Measurements from ENCODE around the gene SMAP1. TPM values are rescaled to one million over a fixed set of nuclear protein-coding genes. Genes with fewer than 3 reads are reported as not detected.
A peak's percentile ranks its signal among the peaks of the same experiment; 100 is the strongest.

The SMAP1 gene
- total and polyA plus RNA-seq, 9 of the 15 experiments (the other 6 are each of a cell fraction or from before 2014, with no cell fraction given) = 11.4 to 26.4 (median 15.5) TPM

DNA sequence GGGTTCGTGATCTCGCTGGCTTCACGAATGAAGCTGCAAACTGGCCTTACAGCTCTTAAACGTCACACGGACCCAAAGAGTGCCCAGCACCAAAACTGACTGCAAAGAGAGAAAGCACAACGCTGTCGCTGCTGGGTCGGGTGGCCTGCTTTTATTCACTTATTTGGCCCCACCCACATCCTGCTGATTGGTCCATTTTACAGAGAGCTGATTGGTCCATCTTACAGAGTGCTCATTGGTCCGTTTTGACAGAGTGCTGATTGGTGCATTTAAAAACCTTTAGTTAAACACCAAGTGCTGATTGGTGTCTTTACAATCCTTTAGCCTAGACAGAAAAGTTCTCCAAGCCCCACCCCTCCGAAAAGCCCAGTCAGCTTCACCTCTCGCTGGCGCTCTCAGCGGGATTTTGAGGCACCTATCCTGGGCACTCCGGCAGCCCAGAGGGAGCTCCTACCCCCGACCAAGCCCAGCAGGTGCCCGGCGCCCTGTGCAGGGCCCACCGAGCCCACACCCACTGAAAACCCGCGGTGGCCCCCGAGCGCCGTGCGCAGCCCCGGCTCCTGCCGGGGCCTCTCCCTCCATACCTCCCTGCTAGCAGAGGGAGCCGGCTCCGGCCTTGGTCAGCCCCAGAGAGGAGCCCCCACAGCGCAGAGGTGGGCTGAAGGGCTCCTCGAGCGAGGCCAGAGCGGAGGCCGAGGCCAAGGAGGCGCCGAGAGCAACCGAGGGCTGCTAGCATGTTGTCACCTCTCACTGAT is 40.0 kb upstream of the SMAP1 start:
- H4K20me1 ChIP-seq (replicated peaks; ENCODE audit: control insufficient read depth, insufficient read depth, low read length) = no peaks in the 10 kb centered on the region
- ChIA-PET CTCF (ENCODE audit: low intra/inter-chr PET ratio) (no interaction called here), POLR2A (no interaction called here)
- peak overlapping the region; percentile 58; the same call in 1 of the 2 replicates for H2AFZ ChIP-seq (ENCODE audit: low read depth, low read length)
- BruUV-seq (replicated peaks) = no TSS peak
- no peaks in the 10 kb centered on the region for H3K79me2 ChIP-seq (ENCODE audit: control insufficient read depth, insufficient read depth, low read length)
- intact Hi-C loops (cut with micrococcal nuclease) = no loop called here
- H3K27ac ChIP-seq (ENCODE audit: extremely low read depth, low read depth, low read length) = no peak overlapping the region
- H3K4me3 ChIP-seq = no peak overlapping the region
- DNase-seq (ENCODE audit: extremely low read depth in 1 of 4, low spot score in 3 of 4) (no peak), ATAC-seq (peak; percentile 78), FAIRE-seq (no peak)
- no peaks in the 10 kb centered on the region for H3K36me3 ChIP-seq (ENCODE audit: control insufficient read depth, insufficient read depth, low read length)
- no peak overlapping the region for H3K9ac ChIP-seq (ENCODE audit: insufficient read depth in 1 of 2, low read depth in 2 of 2, low read length in 2 of 2)
- peaks cover 0 to 5% of the 10 kb centered on the region in 2 experiments; a peak in 2 of 5 replicates for H3K4me1 ChIP-seq (replicated peaks in 1 of 2; ENCODE audit: control insufficient read depth in 2 of 2, insufficient read depth in 2 of 2, low read length in 2 of 2)
- in situ Hi-C loops (cut with MboI) = no loop called here
- H3K9me1 ChIP-seq (ENCODE audit: control insufficient read depth, insufficient read depth, low read length) = no peaks in the 10 kb centered on the region
- H3K27me3 ChIP-seq (ENCODE audit: control insufficient read depth in 2 of 2, insufficient read depth in 2 of 2, low read length in 2 of 2) = peaks cover 3 to 9% of the 10 kb centered on the region in 2 experiments
- TF ChIP-seq RBM25 (IDR thresholded peaks at IDR 0.05; ENCODE audit: low read depth, low read length, severe bottlenecking) (peak; percentile 47), ZNF764 (CRISPR knock-in tag; IDR thresholded peaks at IDR 0.05; ENCODE audit: low read depth) (no peak), ZNF316 (IDR thresholded peaks at IDR 0.05) (peak; percentile 23; the same call in 1 of the 2 replicates), NFYB (IDR thresholded peaks at IDR 0.05; ENCODE audit: extremely low read depth, insufficient read length) (peak; percentile 94)
- TF ChIP-seq, protein P1, sequence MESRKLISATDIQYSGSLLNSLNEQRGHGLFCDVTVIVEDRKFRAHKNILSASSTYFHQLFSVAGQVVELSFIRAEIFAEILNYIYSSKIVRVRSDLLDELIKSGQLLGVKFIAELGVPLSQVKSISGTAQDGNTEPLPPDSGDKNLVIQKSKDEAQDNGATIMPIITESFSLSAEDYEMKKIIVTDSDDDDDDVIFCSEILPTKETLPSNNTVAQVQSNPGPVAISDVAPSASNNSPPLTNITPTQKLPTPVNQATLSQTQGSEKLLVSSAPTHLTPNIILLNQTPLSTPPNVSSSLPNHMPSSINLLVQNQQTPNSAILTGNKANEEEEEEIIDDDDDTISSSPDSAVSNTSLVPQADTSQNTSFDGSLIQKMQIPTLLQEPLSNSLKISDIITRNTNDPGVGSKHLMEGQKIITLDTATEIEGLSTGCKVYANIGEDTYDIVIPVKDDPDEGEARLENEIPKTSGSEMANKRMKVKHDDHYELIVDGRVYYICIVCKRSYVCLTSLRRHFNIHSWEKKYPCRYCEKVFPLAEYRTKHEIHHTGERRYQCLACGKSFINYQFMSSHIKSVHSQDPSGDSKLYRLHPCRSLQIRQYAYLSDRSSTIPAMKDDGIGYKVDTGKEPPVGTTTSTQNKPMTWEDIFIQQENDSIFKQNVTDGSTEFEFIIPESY (CRISPR knock-in tag; IDR thresholded peaks at IDR 0.05) = 0 out of 2 replicates have a peak, but pooled peaks have one; percentile 11
- 22% methylated on average over 30 of the region's 36 CpGs for WGBS (ENCODE audit: insufficient coverage, low coverage, missing lambda C conversion rate)
- peaks cover 2% of the 10 kb centered on the region; the same call in 1 of the 2 replicates for H3K9me3 ChIP-seq (replicated peaks; ENCODE audit: control insufficient read depth, insufficient read depth, low read depth, low read length)
- H3K4me2 ChIP-seq (ENCODE audit: insufficient read depth, low read length) = peak overlapping the region; percentile 29

All from K562 (cell line).